SH-SY5Y (cell line): ENCODE data around the gene ESRP2.

Source experiments
- GATA2 ChIP-seq: IDR thresholded peaks from 2 replicates; pipeline ENCODE4 v1.6.1; 2011; ENCODE audit warnings: mild to moderate bottlenecking, low read depth, low read length
- GATA3 ChIP-seq: IDR thresholded peaks from 2 replicates; pipeline ENCODE4 v1.6.1; 2011; ENCODE audit warnings: low read depth, mild to moderate bottlenecking, low read length, moderate library complexity

ESRP2 gene

GRCh38 chr16:68227850-68228553 is 7.9 kb downstream of the ESRP2 start:
- TF ChIP-seq GATA3: no peak
- no peak for TF ChIP-seq GATA2

- TF ChIP-seq GATA3 (no peak), GATA2 (peak; percentile 46; the same call in 1 of the 2 replicates)
Measured at GRCh38 chr16:68227183-68227793, 8.6 kb downstream of the ESRP2 start.

GRCh38 chr16:68226116-68226515 is 9.8 kb downstream of the ESRP2 start:
- TF ChIP-seq GATA2: no peak
- TF ChIP-seq GATA3: no peak

- TF ChIP-seq GATA2 (no peak; the same call in 1 of the 2 replicates), GATA3 (no peak)
Measured at GRCh38 chr16:68223072-68223471, 12.9 kb downstream of the ESRP2 start.

GRCh38 chr16:68219725-68220351 is 16.1 kb downstream of the ESRP2 start:
- TF ChIP-seq GATA2: no peak
- no peak for TF ChIP-seq GATA3

- TF ChIP-seq GATA3 (no peak), GATA2 (no peak)
Measured at GRCh38 chr16:68217506-68217905, 18.4 kb downstream of the ESRP2 start.

GRCh38 chr16:68216240-68216639 is 19.7 kb downstream of the ESRP2 start:
- TF ChIP-seq GATA3 (no peak), GATA2 (no peak)

GRCh38 chr16:68215302-68215701 is 20.6 kb downstream of the ESRP2 start:
- TF ChIP-seq GATA3 (no peak), GATA2 (no peak)

- TF ChIP-seq GATA3 (no peak), GATA2 (no peak)
Measured at GRCh38 chr16:68214726-68215125, 21.2 kb downstream of the ESRP2 start.

GRCh38 chr16:68206245-68206644 is 29.7 kb downstream of the ESRP2 start:
- TF ChIP-seq GATA2 (no peak), GATA3 (no peak)

- TF ChIP-seq GATA3: no peak
- no peak for TF ChIP-seq GATA2
Measured at GRCh38 chr16:68202091-68202519, 33.8 kb downstream of the ESRP2 start.

- TF ChIP-seq GATA3 (no peak), GATA2 (no peak)
Measured at GRCh38 chr16:68200088-68200783, 35.7 kb downstream of the ESRP2 start.

- TF ChIP-seq GATA3 (no peak), GATA2 (no peak)
Measured at GRCh38 chr16:68197250-68197649, 38.7 kb downstream of the ESRP2 start.

- TF ChIP-seq GATA3 (no peak), GATA2 (no peak)
Measured at GRCh38 chr16:68194251-68194650, 41.7 kb downstream of the ESRP2 start.
